Uterus (tissue), 2 donors: ENCODE measurements around the gene DENND1A.

Experiments used
- POLR2A ChIP-seq, 2 donors: fragments of 450-650 bp; IDR thresholded peaks; one replicate each; pipeline ENCODE4 v1.6.1; 2016; ENCODE audit warnings: antibody characterized with exemption in 2 of 2, mild to moderate bottlenecking in 1 of 2, moderate library complexity in 1 of 2
- TF ChIP-seq, protein P1 (sequence below), 4 experiments: fragments of 200-600 bp in 2 of 4; fragments of 450-650 bp in 2 of 4; sonication (generic) in 2 of 4; IDR thresholded peaks; one replicate each; pipeline ENCODE4 v1.5.1; 2016 to 2019; ENCODE audit warnings: antibody characterized with exemption in 4 of 4, mild to moderate bottlenecking in 2 of 4, moderate library complexity in 1 of 4

DNA sequence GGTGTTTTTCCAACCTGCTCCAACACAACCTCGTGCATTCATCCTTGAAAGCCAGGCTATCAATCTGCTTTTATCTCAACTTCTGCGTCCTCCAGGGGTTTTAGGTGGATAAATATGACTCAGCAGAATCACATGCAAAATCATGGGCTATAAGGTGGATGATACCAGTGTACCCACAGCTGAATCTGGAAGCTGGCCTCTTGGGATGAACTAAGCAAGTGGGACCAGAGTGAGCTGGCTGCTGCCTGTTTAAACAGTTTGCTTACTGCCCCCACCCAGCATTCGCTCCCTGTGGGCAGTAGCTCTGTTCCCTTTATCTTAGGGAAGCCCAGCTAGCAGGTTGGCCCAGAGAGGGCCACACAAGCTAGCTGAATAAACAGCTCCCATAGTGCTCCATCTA is 379.9 kb downstream of the DENND1A start:
- TF ChIP-seq, protein P1, sequence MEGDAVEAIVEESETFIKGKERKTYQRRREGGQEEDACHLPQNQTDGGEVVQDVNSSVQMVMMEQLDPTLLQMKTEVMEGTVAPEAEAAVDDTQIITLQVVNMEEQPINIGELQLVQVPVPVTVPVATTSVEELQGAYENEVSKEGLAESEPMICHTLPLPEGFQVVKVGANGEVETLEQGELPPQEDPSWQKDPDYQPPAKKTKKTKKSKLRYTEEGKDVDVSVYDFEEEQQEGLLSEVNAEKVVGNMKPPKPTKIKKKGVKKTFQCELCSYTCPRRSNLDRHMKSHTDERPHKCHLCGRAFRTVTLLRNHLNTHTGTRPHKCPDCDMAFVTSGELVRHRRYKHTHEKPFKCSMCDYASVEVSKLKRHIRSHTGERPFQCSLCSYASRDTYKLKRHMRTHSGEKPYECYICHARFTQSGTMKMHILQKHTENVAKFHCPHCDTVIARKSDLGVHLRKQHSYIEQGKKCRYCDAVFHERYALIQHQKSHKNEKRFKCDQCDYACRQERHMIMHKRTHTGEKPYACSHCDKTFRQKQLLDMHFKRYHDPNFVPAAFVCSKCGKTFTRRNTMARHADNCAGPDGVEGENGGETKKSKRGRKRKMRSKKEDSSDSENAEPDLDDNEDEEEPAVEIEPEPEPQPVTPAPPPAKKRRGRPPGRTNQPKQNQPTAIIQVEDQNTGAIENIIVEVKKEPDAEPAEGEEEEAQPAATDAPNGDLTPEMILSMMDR (IDR thresholded peaks at IDR 0.05): no peak
- no peak for TF ChIP-seq POLR2A (IDR thresholded peaks at IDR 0.05)
